K562 (cell line): ENCODE data around the gene PIK3AP1. TPM values are rescaled to one million over a fixed set of nuclear protein-coding genes. Genes with fewer than 3 reads are reported as not detected.
A peak's percentile ranks its signal among the peaks of the same experiment; 100 is the strongest.

Experiments used
- ATAC-seq: fragments of 200-7000 bp; cut with Tn5 transposase; 3 replicates; pipeline ENCODE4 v1.9.1; 2020; ENCODE audit warnings: moderate library complexity
- BruUV-seq: library from RNA; stranded (reverse); fragments of 400-500 nt; replicated peaks from 2 replicates; lab custom pipeline; 2021; lab: Mats Ljungman, UMichigan
- CTCF ChIA-PET: fragments of 300-600 bp; formaldehyde crosslinking; extraction: SDS; loops from one replicate; lab custom pipeline; 2021; ENCODE audit warnings: low intra/inter-chr PET ratio; lab: Yijun Ruan, JAX
- POLR2A ChIA-PET: fragments of 300-600, 350-650 bp; sonication (Branson Sonifier 250); formaldehyde crosslinking; extraction: SDS; loops from one replicate; lab custom pipeline; 2021; ENCODE audit warnings: antibody characterized with exemption, inconsistent platforms; lab: Yijun Ruan, JAX
- DNase-seq, 4 experiments: peaks; one replicate each; pipeline versions ENCODE4 v3.0.0 to v3.0.0-alpha.2; 2011 to 2018; ENCODE audit warnings: low spot score in 3 of 4, mixed read lengths in 3 of 4; ENCODE audit errors: extremely low read depth in 1 of 4
- FAIRE-seq: peaks from 2 replicates; lab custom pipeline; 2011; peaks lifted over from hg19 to GRCh38; lab: Jason Lieb, UNC
- H2AFZ ChIP-seq: 2 replicates; pipeline ENCODE4 v1.6.0; 2011; ENCODE audit warnings: low read depth, low read length, control low read depth, inconsistent platforms
- H3K27ac ChIP-seq: fragments of 200-600 bp; 3 replicates; pipeline ENCODE4 v1.8.0; 2011; ENCODE audit warnings: low read depth, mild to moderate bottlenecking, control low read depth, inconsistent platforms, low read length, moderate library complexity, mixed read lengths; ENCODE audit errors: extremely low read depth
- H3K27me3 ChIP-seq, 2 experiments: fragments of 300-600 bp in 1 of 2; 2 replicates in 1 of 2; 3 replicates in 1 of 2; pipeline versions ENCODE4 v1.6.0 to v1.8.0; 2011; ENCODE audit warnings: inconsistent platforms in 2 of 2, low read length in 2 of 2, mild to moderate bottlenecking in 1 of 2, mixed read lengths in 1 of 2, moderate library complexity in 1 of 2; ENCODE audit not compliant: control insufficient read depth in 2 of 2, insufficient read depth in 2 of 2
- H3K36me3 ChIP-seq: fragments of 300-600 bp; 3 replicates; pipeline ENCODE4 v1.8.0; 2011; ENCODE audit warnings: mild to moderate bottlenecking, low read length, inconsistent platforms; ENCODE audit not compliant: control insufficient read depth, insufficient read depth
- H3K4me1 ChIP-seq, 2 experiments: fragments of 200-600 bp in 1 of 2; replicated peaks in 1 of 2; 2 replicates in 1 of 2; 3 replicates in 1 of 2; pipeline versions ENCODE4 v1.5.1 to v1.8.0; 2011; ENCODE audit warnings: inconsistent platforms in 2 of 2, low read length in 2 of 2, mild to moderate bottlenecking in 1 of 2, mixed read lengths in 1 of 2, moderate library complexity in 1 of 2; ENCODE audit not compliant: control insufficient read depth in 2 of 2, insufficient read depth in 2 of 2
- H3K4me2 ChIP-seq: 2 replicates; pipeline ENCODE4 v1.6.1; 2011; ENCODE audit warnings: low read length, control low read depth, inconsistent platforms, mixed read lengths; ENCODE audit not compliant: insufficient read depth
- H3K4me3 ChIP-seq: fragments of 200-600 bp; sonication (generic), shearing (Covaris generic); 2 replicates; pipeline ENCODE4 v1.5.1; 2016; ENCODE audit warnings: control low read depth, inconsistent platforms
- H3K79me2 ChIP-seq: fragments of 200-600 bp; 3 replicates; pipeline ENCODE4 v1.8.0; 2011; ENCODE audit warnings: low read length, inconsistent platforms; ENCODE audit not compliant: control insufficient read depth, insufficient read depth
- H3K9ac ChIP-seq, 2 experiments: 2 replicates each; pipeline versions ENCODE4 v1.6.0 to v1.6.1; 2011; ENCODE audit warnings: low read depth in 2 of 2, low read length in 2 of 2, control low read depth in 1 of 2, inconsistent platforms in 1 of 2, mild to moderate bottlenecking in 1 of 2, mixed read lengths in 1 of 2; ENCODE audit not compliant: insufficient read depth in 1 of 2
- H3K9me1 ChIP-seq: one replicate; pipeline ENCODE4 v1.6.0; 2011; ENCODE audit warnings: inconsistent platforms, mild to moderate bottlenecking, low read length, moderate library complexity; ENCODE audit not compliant: control insufficient read depth, insufficient read depth
- H3K9me3 ChIP-seq: replicated peaks from 2 replicates; pipeline ENCODE4 v1.5.1; 2011; ENCODE audit warnings: low read depth, low read length, inconsistent platforms; ENCODE audit not compliant: control insufficient read depth, insufficient read depth
- H4K20me1 ChIP-seq: replicated peaks from 2 replicates; pipeline ENCODE4 v1.6.1; 2011; ENCODE audit warnings: low read length, inconsistent platforms, mixed read lengths; ENCODE audit not compliant: control insufficient read depth, insufficient read depth
- CEBPB ChIP-seq: fragments of 450-650 bp; IDR thresholded peaks from 2 replicates; pipeline ENCODE4 v1.6.1; 2016; ENCODE audit warnings: missing genetic modification characterization, missing compliant biosample characterization
- CSDE1 ChIP-seq, 2 experiments: fragments of 450-650 bp; IDR thresholded peaks; 2 replicates each; pipeline ENCODE4 v1.6.1; 2016; ENCODE audit warnings: mild to moderate bottlenecking in 1 of 2
- EP400 ChIP-seq: fragments of 450-650 bp; IDR thresholded peaks from 2 replicates; pipeline ENCODE4 v1.6.1; 2017; ENCODE audit warnings: antibody characterized with exemption, mild to moderate bottlenecking, moderate library complexity
- GATA2 ChIP-seq: sonication (generic); formaldehyde crosslinking; IDR thresholded peaks from 2 replicates; pipeline ENCODE4 v1.4.0; 2020; ENCODE audit warnings: mild to moderate bottlenecking, missing genetic modification reagents
- HNRNPUL1 ChIP-seq: fragments of 200-400 bp; formaldehyde crosslinking; IDR thresholded peaks from 2 replicates; pipeline ENCODE4 v1.6.1; 2017; ENCODE audit warnings: low read length
- MAFG ChIP-seq: fragments of 450-650 bp; conservative IDR thresholded peaks from 2 replicates; pipeline ENCODE4 v1.6.1; 2016; ENCODE audit warnings: missing genetic modification characterization, missing compliant biosample characterization
- RHOXF2B ChIP-seq: fragments of 250-450 bp; sonication (Bioruptor Pico); conservative IDR thresholded peaks from 2 replicates; pipeline ENCODE4 v1.5.1; 2021
- ZNF311 ChIP-seq: fragments of 250-450 bp; sonication (Bioruptor Pico); IDR thresholded peaks from 2 replicates; pipeline ENCODE4 v1.4.0; 2020; ENCODE audit warnings: mild to moderate bottlenecking, moderate library complexity
- ZNF583 ChIP-seq: fragments of 250-450 bp; sonication (Bioruptor Pico); IDR thresholded peaks from 2 replicates; pipeline ENCODE4 v1.4.0; 2020
- WGBS: fragments of 100-300 bp; shearing (Covaris generic); methylation state at CpG from one replicate; pipeline ENCODE4 v1.1.6; 2016; ENCODE audit warnings: low coverage, mixed read lengths; ENCODE audit not compliant: insufficient coverage; ENCODE audit errors: missing lambda C conversion rate; 5-methylcytosine and 5-hydroxymethylcytosine counted together
- in situ Hi-C: fragments of 300-500 bp; cut with MboI; formaldehyde crosslinking; loops from 4 replicates; pipeline ENCODE4 v1.15.0; 2018; ENCODE audit warnings: inconsistent platforms, mixed read lengths
- intact Hi-C: fragments of 100-400 bp; cut with micrococcal nuclease; formaldehyde crosslinking; loops from 2 replicates; pipeline ENCODE4 v1.14.2; 2022
- polyA plus RNA-seq, 8 experiments: library from polyadenylated mRNA; depleted of rRNA in 4 of 8; stranded (reverse) in 5 of 8; unstranded in 3 of 8; fragments of >200 nt; fragmentation: Nextera tagmentation in 2 of 8; fragmentation: Illumina TruSeq in 1 of 8; extraction: Ambion mirVana in 2 of 8; extraction: Trizol in 1 of 8; gene quantifications; 2 replicates each; pipeline versions ENCODE4 v1.2.1 to v1.2.3, GENCODE V29; 2011 to 2014; ENCODE audit warnings: inconsistent platforms in 1 of 8, missing spikeins in 1 of 8
- total RNA-seq, 7 experiments: library from RNA; depleted of rRNA in 6 of 7; stranded (reverse); fragments of >200 nt in 6 of 7; fragmentation: Illumina TruSeq in 2 of 7; extraction: Trizol in 2 of 7; gene quantifications; 2 replicates each; pipeline versions ENCODE4 v1.2.1 to v1.2.3, GENCODE V29; 2011 to 2021; ENCODE audit warnings: low replicate concordance in 1 of 7
- TF ChIP-seq, protein P1 (sequence below): sonication (generic); formaldehyde crosslinking; IDR thresholded peaks from 2 replicates; pipeline ENCODE4 v1.8.0; 2022; ENCODE audit warnings: mild to moderate bottlenecking, missing genetic modification reagents
- TF ChIP-seq, protein P2 (sequence below): fragments of 200-800 bp; sonication (Bioruptor generic); IDR thresholded peaks from 2 replicates; pipeline ENCODE4 v1.6.1; 2016; ENCODE audit warnings: missing genetic modification characterization, missing compliant biosample characterization

Gene PIK3AP1
- total and polyA plus RNA-seq, 9 of the 15 experiments (the other 6 are each of a cell fraction or from before 2014, with no cell fraction given), result 0.20 to 2.4 (median 1.4) TPM

GRCh38 chr10:96646751-96647166 is 73.6 kb downstream of the PIK3AP1 start:
- in situ Hi-C loops, result loop anchor here (10.0 kb wide), 1 partner anchor 388 kb away; no protein-coding TSS in a partner anchor
- TF ChIP-seq RHOXF2B (CRISPR knock-in tag) (no peak), CEBPB (tag) (0 out of 2 replicates have a peak, but pooled peaks have one; percentile 16)
- Histone ChIP-seq H3K9me1 (no peaks in the 10 kb centered on the region), H3K36me3 (no peaks in the 10 kb centered on the region), H4K20me1 (no peaks in the 10 kb centered on the region), H3K27me3 (peaks cover 0 to 12% of the 10 kb centered on the region in 2 experiments; a peak in 2 of 5 replicates), H3K4me3 (no peak overlapping the region), H2AFZ (no peak overlapping the region), H3K4me1 (no peaks in the 10 kb centered on the region), H3K4me2 (no peak overlapping the region), H3K9me3 (no peaks in the 10 kb centered on the region), H3K79me2 (no peaks in the 10 kb centered on the region), H3K9ac (no peak overlapping the region), H3K27ac (no peak overlapping the region)
- FAIRE-seq (no peak), ATAC-seq (no peak), DNase-seq (no peak)
- ChIA-PET CTCF (interaction anchor here (0.5 kb wide), 1 partner anchor 311 kb away, joined by 3 read pairs; no protein-coding TSS in a partner anchor), POLR2A (no interaction called here)
- intact Hi-C loops, result loop anchor here (10.0 kb wide), 2 partner anchors 252 to 378 kb away; no protein-coding TSS in a partner anchor
- BruUV-seq, result no TSS peak
- whole genome bisulfite sequencing, result 9% methylated on average over 3 of the region's 3 CpGs

DNA sequence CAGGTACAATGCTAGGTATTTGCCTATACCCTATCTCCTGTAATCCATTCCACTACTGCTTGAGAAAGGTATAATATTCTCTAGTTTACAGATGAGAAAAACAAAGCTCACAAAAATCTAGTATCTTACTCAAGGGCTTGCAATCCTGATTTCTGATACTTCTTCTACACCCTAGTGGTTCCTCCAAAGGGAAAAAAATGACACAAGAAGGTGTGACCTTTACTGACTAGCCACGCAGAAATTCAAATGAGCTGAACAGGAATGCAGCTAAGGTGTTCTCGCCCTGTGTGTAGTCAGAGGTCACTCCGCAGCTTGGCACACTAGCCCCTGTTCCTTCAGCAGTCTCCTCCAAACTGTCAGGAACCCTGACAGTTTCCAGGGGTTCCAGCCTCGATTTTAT is 74.0 kb downstream of the PIK3AP1 start:
- ChIA-PET POLR2A (no interaction called here), CTCF (no interaction called here)
- Histone ChIP-seq H3K4me1 (no peaks in the 10 kb centered on the region), H2AFZ (no peak overlapping the region), H3K9ac (no peak overlapping the region), H3K4me3 (no peak overlapping the region), H3K27me3 (peaks cover 0 to 12% of the 10 kb centered on the region in 2 experiments; a peak in 2 of 5 replicates), H3K4me2 (no peak overlapping the region), H4K20me1 (no peaks in the 10 kb centered on the region), H3K36me3 (no peaks in the 10 kb centered on the region), H3K79me2 (no peaks in the 10 kb centered on the region), H3K9me3 (no peaks in the 10 kb centered on the region), H3K27ac (no peak overlapping the region), H3K9me1 (no peaks in the 10 kb centered on the region)
- in situ Hi-C loops (loop anchor here (10.0 kb wide), 1 partner anchor 388 kb away; no protein-coding TSS in a partner anchor), intact Hi-C loops (loop anchor here (10.0 kb wide), 2 partner anchors 252 to 378 kb away; no protein-coding TSS in a partner anchor)
- FAIRE-seq, result no peak
- ATAC-seq, result no peak
- 30% methylated on average over 4 of the region's 4 CpGs for WGBS
- no peak for DNase-seq
- BruUV-seq, result no TSS peak
- TF ChIP-seq MAFG, result no peak
- TF ChIP-seq EP400, result no peak
- TF ChIP-seq, protein P1, sequence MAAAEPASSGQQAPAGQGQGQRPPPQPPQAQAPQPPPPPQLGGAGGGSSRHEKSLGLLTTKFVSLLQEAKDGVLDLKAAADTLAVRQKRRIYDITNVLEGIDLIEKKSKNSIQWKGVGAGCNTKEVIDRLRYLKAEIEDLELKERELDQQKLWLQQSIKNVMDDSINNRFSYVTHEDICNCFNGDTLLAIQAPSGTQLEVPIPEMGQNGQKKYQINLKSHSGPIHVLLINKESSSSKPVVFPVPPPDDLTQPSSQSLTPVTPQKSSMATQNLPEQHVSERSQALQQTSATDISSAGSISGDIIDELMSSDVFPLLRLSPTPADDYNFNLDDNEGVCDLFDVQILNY (CRISPR knock-in tag), result no peak
- TF ChIP-seq CSDE1 (IDR thresholded peaks at IDR 0.05), result no peak
- TF ChIP-seq ZNF583 (CRISPR knock-in tag), result no peak
- TF ChIP-seq HNRNPUL1, result no peak
- no peak for TF ChIP-seq GATA2 (CRISPR knock-in tag)
- TF ChIP-seq ZNF311 (CRISPR knock-in tag), result no peak
- TF ChIP-seq, protein P2, sequence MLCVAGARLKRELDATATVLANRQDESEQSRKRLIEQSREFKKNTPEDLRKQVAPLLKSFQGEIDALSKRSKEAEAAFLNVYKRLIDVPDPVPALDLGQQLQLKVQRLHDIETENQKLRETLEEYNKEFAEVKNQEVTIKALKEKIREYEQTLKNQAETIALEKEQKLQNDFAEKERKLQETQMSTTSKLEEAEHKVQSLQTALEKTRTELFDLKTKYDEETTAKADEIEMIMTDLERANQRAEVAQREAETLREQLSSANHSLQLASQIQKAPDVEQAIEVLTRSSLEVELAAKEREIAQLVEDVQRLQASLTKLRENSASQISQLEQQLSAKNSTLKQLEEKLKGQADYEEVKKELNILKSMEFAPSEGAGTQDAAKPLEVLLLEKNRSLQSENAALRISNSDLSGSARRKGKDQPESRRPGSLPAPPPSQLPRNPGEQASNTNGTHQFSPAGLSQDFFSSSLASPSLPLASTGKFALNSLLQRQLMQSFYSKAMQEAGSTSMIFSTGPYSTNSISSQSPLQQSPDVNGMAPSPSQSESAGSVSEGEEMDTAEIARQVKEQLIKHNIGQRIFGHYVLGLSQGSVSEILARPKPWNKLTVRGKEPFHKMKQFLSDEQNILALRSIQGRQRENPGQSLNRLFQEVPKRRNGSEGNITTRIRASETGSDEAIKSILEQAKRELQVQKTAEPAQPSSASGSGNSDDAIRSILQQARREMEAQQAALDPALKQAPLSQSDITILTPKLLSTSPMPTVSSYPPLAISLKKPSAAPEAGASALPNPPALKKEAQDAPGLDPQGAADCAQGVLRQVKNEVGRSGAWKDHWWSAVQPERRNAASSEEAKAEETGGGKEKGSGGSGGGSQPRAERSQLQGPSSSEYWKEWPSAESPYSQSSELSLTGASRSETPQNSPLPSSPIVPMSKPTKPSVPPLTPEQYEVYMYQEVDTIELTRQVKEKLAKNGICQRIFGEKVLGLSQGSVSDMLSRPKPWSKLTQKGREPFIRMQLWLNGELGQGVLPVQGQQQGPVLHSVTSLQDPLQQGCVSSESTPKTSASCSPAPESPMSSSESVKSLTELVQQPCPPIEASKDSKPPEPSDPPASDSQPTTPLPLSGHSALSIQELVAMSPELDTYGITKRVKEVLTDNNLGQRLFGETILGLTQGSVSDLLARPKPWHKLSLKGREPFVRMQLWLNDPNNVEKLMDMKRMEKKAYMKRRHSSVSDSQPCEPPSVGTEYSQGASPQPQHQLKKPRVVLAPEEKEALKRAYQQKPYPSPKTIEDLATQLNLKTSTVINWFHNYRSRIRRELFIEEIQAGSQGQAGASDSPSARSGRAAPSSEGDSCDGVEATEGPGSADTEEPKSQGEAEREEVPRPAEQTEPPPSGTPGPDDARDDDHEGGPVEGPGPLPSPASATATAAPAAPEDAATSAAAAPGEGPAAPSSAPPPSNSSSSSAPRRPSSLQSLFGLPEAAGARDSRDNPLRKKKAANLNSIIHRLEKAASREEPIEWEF (CRISPR knock-in tag), result no peak
